SH-SY5Y (cell line): ENCODE measurements around the gene JMJD7.

Experiments
- GATA2 ChIP-seq: IDR thresholded peaks from 2 replicates; pipeline ENCODE4 v1.6.1; 2011; ENCODE audit warnings: mild to moderate bottlenecking, low read depth, low read length
- GATA3 ChIP-seq: IDR thresholded peaks from 2 replicates; pipeline ENCODE4 v1.6.1; 2011; ENCODE audit warnings: low read depth, mild to moderate bottlenecking, low read length, moderate library complexity

Gene JMJD7

DNA sequence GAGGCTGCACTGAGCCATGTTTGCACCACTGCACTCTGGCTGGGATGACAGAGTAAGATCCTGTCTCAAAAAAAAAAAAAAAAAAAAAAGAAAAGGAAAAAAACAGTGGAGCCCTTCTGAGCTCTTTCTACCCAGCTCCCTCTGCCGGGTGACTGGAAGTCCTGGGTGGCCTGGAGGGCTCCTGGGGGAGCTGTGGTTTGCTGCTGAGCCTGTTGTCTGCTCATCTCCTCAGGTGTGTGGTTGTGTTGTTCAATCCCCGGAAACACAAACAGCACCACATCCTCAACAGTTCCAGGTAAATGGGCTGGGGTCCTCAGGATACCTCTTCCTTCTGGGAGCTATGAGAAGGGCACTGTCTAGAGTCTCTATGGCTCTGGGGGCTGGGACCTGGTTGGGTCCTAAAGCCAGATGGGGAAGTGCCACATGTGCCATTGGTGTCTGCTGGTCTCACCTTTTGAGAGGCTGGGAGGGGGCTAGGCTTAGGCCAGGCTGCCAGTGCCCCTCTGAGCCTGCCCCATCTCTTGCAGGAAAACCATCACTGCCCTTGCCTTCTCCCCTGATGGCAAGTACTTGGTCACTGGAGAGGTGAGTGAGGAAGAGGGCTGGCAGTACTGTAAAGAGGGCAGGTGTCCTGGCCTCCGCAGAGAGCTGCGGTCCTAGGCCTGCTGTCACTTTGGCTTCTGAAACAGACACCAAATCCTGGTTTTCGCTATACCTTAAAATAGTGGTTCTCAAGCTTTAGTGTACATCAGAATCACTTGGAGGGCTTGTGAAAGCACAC lies 17.1 kb upstream of the JMJD7 start:
- TF ChIP-seq GATA2: no peak
- no peak for TF ChIP-seq GATA3

DNA sequence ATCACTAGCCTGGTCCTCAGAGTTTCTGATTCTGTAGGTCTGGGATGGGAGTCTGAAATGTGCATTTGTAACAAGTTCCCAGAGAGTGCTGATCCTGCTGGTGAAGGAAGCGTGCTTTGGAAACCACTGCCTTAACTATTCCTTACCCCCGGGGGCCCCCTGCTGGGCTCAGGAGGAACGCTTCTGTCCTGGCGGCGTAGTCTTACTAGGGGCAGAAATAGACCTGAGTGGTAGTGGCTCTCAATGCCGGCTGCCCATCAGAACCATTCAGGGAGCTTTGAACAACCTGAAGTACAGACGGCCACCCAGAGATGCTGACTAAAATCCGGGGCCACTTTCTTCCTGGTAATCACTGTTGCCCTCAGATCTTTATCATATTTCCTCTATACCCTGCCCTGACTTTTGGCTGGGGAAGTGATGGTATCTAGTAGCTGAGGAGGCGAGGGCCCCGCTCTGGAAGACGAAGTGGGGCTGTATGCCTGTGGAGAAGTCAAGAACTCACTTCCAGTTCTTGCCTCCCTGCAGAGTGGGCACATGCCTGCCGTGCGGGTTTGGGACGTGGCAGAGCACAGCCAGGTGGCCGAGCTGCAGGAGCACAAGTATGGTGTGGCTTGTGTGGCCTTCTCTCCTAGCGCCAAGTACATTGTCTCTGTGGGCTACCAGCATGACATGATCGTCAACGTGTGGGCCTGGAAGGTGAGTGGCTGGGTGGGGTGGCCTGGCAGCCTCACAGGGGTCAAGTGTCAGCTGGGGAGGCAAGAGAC lies 16.3 kb upstream of the JMJD7 start:
- no peak for TF ChIP-seq GATA3

DNA sequence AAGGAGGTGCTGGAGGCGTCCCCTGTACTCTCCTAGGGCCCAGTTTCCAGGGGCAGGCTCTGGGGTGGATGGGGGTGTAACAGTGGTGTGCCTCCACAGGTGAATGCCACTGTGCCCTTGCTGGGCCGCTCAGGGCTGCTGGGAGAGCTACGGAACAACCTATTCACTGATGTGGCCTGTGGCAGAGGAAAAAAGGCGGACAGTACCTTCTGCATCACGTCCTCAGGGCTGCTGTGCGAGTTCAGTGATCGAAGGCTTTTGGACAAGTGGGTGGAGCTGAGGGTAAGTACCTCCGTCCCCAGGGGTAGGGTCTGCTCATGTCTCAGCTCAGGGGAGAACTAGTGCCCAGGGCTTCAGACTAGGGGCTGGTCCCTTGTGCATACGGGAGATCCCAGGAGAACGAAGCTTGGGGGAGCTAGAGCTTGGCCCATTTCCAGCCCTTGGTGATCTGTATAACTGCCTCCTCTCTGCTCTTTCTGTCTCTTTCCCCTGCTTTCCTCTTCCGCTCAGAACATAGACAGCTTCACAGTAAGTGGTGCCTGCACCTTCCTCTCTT lies 15.0 kb upstream of the JMJD7 start:
- TF ChIP-seq GATA2 (no peak), GATA3 (no peak)

DNA sequence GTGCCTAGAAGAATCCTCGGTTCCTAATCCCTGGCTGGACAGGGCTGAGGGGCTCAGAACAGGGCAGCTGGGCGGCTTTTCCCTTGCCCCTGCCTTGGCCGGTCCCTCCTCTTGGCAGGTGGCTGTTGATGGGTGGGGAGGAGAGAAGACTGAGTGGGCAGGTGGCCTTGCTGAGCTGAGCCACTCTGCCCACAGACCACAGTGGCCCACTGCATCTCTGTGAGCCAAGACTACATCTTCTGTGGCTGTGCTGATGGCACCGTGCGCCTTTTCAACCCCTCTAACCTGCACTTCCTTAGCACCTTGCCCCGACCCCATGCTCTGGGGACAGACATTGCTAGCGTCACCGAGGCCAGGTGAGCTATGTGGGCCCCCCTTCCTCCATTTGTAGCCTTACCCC lies 14.5 kb upstream of the JMJD7 start:
- no peak for TF ChIP-seq GATA3
- TF ChIP-seq GATA2: no peak

DNA sequence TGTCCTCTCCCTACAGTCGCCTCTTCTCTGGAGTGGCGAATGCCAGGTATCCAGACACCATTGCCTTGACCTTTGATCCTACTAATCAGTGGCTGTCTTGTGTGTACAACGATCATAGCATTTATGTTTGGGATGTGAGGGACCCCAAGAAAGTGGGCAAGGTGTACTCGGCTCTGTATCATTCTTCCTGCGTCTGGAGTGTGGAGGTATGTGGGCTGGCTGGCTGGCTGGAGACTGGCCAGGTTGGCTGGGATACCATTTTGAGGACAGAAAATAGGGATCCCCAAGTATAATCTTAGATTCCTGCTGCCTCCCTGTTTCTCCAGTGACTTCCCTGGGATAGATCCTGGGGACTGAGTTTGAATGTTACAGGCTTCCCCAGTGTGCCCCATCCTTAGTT lies 13.4 kb upstream of the JMJD7 start:
- TF ChIP-seq GATA2 (no peak), GATA3 (no peak)

DNA sequence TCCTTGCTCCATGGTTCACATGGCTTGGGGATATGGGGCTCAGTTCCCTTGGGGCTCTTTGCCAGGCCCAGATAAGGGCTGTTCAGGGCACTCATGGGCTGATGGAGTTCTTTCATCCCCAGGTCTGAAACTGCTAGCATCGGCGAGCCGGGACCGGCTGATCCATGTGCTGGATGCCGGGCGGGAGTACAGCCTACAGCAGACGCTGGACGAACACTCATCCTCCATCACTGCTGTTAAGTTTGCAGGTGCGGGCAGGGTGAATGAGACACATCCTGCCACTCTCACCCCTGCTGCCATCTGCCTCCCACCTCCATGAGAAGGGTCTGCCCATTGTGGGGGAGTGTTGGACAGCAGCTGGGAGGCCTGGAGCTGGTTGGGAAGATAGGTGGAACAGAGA lies 11.1 kb upstream of the JMJD7 start:
- no peak for TF ChIP-seq GATA2
- no peak for TF ChIP-seq GATA3

DNA sequence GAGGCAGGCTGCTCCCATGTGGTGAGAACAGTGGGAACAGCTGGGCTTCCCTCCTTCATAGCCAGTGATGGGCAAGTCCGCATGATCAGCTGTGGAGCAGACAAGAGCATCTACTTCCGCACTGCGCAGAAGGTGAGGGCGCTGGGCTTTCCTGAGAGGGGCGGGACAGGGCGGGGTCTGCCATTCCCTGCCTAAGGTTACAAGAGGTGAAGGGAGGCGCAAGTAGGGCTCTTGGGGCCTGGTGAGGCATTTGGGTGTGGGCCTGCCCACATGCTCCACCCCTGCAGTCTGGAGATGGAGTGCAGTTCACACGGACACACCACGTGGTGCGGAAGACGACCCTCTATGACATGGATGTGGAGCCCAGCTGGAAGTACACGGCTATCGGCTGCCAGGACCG lies 10.6 kb upstream of the JMJD7 start:
- no peak for TF ChIP-seq GATA2
- no peak for TF ChIP-seq GATA3

DNA sequence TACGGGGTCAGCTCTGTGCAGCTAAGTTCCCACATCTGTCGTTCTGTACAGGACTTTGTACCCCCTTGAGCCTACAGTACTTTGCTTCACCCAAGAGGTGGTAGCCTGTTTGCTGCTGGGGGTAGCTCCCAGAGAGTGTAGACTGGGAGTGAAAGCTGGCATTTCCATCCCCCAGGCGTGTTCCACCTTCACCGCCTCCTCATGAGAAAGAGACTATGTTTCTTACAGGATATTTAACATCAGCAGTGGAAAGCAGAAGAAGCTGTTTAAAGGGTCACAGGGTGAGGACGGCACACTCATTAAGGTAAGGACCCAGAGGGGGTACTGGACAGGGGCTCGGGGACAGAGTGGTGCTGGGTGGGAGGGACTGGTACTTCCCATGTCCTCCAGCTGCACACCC lies 10.1 kb upstream of the JMJD7 start:
- TF ChIP-seq GATA2 (no peak), GATA3 (no peak)

DNA sequence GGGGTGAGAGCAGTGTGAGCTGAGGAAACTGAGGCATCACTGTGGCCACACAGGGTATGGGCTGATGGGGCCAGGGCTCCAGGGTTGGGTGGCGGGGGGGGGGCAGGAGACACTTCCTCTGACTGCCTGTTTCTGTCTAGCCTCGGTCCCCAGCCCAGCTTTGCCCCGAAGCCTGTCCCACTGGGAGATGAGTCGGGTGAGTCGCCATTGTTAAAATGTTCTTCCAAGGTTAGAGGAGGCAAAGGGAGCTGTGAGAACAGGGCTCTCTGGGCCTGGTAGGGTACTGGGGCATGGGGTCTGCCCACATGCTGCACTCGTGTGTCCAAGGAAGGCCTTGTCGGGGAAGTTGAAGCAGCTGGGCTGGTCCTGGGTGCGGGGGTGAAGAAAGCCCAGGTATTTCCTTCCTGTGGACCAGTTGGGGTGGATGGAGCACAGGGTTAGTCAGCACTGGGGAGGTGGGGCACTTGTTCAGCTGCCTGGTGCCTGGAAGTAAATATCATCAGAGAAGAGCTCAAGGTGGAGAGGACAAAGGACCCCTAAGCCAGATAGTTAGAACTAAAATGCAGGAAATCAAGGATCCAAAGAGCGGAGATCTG lies 8.3 kb upstream of the JMJD7 start:
- TF ChIP-seq GATA3: no peak

DNA sequence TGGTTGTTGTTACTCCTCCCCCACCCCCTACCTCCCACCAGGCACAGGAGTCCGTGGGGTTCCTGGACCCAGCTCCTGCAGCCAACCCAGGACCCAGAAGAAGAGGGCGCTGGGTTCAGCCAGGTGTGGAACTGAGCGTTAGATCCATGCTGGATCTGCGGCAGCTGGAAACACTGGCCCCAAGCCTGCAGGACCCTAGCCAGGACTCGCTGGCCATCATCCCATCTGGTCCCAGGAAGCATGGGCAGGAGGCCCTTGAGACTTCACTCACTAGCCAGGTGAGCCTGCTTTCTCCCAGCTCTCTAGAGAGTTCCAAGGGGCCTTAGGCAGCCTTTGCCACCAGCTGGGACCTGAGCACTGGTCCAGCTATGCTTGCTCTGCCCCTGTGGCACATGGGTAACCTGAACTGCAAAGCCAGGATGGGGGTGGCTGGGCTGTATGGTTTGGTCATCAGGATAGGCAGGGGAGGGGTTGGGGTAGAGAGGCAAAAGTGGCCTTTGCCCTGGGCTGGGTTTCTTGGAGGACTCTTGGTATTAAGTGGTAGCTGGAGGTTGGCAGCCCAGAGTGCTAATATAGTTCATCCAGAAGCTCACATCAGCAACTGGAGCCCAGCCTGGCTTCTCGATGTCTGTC lies 7.0 kb upstream of the JMJD7 start:
- TF ChIP-seq GATA2 (no peak), GATA3 (no peak)

DNA sequence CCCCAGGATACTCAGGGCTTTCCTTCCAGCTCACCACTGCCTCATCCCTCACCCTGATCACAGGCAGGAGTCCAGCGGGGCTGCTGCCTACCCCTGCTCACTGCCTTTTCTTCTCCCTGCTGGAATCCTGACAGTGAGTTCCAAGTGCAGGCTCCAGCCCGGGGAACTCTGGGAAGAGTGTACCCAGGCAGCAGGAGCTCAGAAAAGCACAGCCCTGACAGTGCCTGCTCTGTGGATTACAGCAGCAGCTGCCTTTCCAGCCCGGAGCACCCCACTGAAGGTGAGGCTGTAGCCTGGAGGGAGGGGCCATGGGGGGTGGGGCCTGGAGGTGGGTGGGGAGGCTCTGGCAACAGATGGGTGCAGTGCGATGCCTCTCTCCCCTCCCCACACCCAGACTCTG lies 6.1 kb upstream of the JMJD7 start:
- TF ChIP-seq GATA3 (no peak), GATA2 (no peak)

DNA sequence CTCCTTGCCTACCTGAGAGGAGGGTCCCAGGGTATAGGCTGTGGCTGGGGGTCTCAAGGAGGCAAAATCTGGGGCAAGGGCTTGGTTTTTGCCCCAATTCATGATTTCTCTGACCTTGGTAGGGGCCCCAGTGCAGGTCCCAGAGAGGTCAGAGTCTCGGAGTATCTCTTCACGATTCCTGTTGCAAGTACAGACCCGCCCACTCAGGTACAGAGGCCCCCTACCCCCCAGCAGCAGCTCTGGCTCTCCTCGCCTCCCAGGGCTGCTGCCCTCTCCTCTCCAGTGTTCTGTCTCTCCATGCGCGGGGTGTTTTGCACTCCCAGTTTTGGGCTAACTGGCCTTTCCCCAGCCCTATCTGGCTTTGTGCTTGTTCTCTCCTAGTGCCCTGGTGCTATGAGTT lies 5.4 kb upstream of the JMJD7 start:
- no peak for TF ChIP-seq GATA2
- TF ChIP-seq GATA3: no peak

DNA sequence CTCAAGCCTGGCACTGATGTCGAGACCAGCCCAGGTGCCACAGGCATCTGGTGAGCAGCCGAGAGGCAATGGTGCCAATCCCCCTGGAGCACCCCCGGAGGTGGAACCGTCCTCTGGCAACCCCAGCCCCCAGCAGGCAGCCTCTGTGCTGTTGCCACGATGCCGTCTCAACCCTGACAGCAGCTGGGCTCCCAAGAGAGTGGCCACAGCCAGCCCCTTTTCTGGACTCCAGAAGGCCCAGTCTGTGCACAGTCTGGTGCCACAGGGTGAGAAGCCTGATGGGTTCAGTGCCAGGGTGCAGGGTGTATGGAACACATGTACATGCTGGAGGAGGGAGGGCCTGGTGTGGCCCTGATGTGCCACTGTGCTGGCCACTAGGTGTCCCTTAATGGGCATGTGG lies 4.9 kb upstream of the JMJD7 start:
- no peak for TF ChIP-seq GATA2
- no peak for TF ChIP-seq GATA3

DNA sequence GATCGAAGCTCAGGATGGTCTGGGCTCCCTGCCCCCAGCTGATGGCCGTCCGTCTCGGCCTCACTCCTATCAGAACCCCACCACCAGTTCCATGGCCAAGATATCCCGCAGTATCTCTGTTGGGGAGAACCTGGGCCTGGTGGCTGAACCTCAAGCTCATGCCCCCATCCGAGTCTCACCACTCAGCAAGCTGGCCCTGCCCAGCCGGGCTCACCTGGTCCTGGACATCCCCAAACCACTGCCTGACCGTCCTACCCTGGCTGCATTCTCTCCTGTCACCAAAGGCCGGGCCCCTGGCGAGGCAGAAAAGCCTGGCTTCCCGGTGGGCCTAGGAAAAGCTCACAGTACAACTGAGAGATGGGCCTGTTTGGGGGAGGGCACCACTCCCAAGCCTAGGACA lies 4.4 kb upstream of the JMJD7 start:
- no peak for TF ChIP-seq GATA3
- TF ChIP-seq GATA2: no peak

DNA sequence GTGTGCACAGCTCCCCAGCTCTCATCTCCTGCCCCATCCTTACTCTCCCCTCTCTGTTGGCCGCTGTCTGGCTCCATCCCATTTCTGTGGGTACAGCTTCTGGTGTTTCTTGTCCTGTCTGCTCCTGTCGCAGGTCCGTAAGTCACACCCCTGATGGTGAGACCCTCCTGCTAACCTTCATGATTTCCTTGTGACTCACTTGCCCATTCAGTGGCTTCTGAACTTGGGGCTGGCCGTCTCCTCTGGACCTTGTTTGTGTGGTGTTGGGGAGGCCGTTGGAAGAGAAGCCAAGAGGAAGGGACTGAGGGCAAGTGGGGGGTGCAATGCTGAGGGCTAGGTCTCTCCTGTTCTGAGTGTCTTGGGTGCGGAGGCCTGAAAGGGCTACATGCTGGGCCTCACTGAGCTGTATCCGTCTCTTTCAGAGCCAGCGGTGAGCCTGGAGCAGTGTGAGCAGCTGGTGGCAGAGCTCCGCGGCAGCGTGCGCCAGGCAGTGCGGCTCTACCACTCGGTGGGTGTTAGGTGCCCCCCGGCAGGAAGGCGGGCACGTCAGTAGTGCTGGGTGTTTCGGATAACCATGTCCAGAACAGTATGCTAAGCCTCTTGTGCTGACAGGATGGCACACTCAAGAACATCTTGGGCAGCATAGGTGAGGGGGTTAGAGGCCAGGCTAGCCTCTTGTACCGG lies 3.7 kb upstream of the JMJD7 start:
- TF ChIP-seq GATA2 (no peak), GATA3 (no peak)
